Stomach (tissue), 4 donors: ENCODE data around the gene N4BP3.

Experiments
- POLR2AphosphoS5 ChIP-seq, 3 donors: sonication (generic); formaldehyde crosslinking; IDR thresholded peaks; one replicate each; pipeline ENCODE4 v1.6.1; 2016; ENCODE audit warnings: antibody characterized with exemption in 3 of 3
- TF ChIP-seq, protein P1 (sequence below), 7 experiments: fragments of 450-650 bp in 4 of 7; fragments of 200-600 bp in 3 of 7; sonication (generic) in 3 of 7; IDR thresholded peaks; one replicate each; pipeline ENCODE4 v1.5.1; 2016 to 2019; ENCODE audit warnings: antibody characterized with exemption in 7 of 7, control low read depth in 2 of 7, mild to moderate bottlenecking in 1 of 7

DNA sequence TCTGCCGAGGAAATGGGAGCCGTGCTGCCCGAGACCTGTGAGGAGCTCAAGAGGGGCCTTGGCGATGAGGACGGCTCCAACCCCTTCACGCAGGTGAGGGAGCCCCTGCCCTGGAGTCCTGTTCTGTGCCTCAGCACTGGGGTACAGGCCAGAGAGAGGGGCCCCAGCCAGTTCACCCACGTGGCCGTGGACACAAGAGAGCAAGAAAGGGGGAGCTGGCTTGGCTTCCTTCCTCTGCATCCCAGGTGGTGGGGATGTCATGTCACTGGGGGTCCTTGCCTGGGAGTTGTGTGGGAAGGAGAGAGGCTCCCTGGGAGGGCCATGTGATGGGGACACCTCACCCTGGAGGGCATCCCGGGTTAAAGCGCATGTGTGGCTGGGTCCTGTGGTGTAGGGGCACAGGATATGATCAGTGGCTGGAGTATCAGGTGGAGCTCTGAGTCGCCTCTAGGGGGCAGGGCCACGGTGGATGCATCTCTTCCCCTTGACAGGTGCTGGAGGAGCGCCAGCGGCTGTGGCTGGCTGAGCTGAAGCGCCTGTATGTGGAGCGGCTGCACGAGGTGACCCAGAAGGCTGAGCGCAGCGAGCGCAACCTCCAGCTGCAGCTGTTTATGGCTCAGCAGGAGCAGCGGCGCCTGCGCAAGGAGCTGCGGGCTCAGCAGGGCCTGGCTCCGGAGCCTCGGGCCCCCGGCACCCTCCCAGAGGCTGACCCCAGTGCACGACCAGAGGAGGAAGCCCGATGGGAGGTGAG, 7.5 kb downstream of the N4BP3 start:
- peak in 2 of 3 donors; percentile 7 to 42 for TF ChIP-seq POLR2AphosphoS5 (IDR thresholded peaks at IDR 0.05)
- TF ChIP-seq, protein P1, sequence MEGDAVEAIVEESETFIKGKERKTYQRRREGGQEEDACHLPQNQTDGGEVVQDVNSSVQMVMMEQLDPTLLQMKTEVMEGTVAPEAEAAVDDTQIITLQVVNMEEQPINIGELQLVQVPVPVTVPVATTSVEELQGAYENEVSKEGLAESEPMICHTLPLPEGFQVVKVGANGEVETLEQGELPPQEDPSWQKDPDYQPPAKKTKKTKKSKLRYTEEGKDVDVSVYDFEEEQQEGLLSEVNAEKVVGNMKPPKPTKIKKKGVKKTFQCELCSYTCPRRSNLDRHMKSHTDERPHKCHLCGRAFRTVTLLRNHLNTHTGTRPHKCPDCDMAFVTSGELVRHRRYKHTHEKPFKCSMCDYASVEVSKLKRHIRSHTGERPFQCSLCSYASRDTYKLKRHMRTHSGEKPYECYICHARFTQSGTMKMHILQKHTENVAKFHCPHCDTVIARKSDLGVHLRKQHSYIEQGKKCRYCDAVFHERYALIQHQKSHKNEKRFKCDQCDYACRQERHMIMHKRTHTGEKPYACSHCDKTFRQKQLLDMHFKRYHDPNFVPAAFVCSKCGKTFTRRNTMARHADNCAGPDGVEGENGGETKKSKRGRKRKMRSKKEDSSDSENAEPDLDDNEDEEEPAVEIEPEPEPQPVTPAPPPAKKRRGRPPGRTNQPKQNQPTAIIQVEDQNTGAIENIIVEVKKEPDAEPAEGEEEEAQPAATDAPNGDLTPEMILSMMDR (IDR thresholded peaks at IDR 0.05), result peak in 4 of 7 experiments; percentile 24 to 57 (median 34)
